Chondrocyte (in vitro differentiated cells): ENCODE data around the gene ZDHHC5. TPM values are rescaled to one million over a fixed set of nuclear protein-coding genes. Genes with fewer than 3 reads are reported as not detected.
A peak's percentile ranks its signal among the peaks of the same experiment; 100 is the strongest.

Source experiments
- DNase-seq: peaks from one replicate; pipeline ENCODE4 v3.0.0; 2021; ENCODE audit warnings: mixed read lengths, low spot score
- H3K27ac Mint-ChIP-seq: one replicate; pipeline ENCODE4 v1.8.0; 2021; ENCODE audit warnings: mild to moderate bottlenecking, moderate library complexity, mixed read lengths; ENCODE audit not compliant: unreplicated experiment
- H3K27me3 Mint-ChIP-seq: 2 replicates; pipeline ENCODE4 v1.8.0; 2021; ENCODE audit warnings: low read depth, mixed read lengths
- H3K36me3 Mint-ChIP-seq: 2 replicates; pipeline ENCODE4 v1.8.0; 2021; ENCODE audit warnings: low read depth, mixed read lengths
- H3K4me1 Mint-ChIP-seq: 2 replicates; pipeline ENCODE4 v1.8.0; 2021; ENCODE audit warnings: low read depth, mild to moderate bottlenecking, mixed read lengths
- H3K4me3 Mint-ChIP-seq: one replicate; pipeline ENCODE4 v1.8.0; 2021; ENCODE audit warnings: mild to moderate bottlenecking, moderate library complexity, mixed read lengths; ENCODE audit not compliant: unreplicated experiment
- H3K9me3 Mint-ChIP-seq: 2 replicates; pipeline ENCODE4 v1.8.0; 2021; ENCODE audit warnings: low read depth, mixed read lengths
- total RNA-seq: library from RNA; stranded (reverse); gene quantifications from 3 replicates; pipeline ENCODE4 v1.2.1, GENCODE V29; 2021
- TF ChIP-seq, protein P1 (sequence below): fragments of 200-600 bp; sonication (generic); IDR thresholded peaks from 2 replicates; pipeline ENCODE4 v1.5.0; 2021; ENCODE audit warnings: antibody characterized with exemption, mild to moderate bottlenecking, moderate library complexity

ZDHHC5 gene
- total RNA-seq, 1 donor from 2014 or later = 57.4 TPM

DNA sequence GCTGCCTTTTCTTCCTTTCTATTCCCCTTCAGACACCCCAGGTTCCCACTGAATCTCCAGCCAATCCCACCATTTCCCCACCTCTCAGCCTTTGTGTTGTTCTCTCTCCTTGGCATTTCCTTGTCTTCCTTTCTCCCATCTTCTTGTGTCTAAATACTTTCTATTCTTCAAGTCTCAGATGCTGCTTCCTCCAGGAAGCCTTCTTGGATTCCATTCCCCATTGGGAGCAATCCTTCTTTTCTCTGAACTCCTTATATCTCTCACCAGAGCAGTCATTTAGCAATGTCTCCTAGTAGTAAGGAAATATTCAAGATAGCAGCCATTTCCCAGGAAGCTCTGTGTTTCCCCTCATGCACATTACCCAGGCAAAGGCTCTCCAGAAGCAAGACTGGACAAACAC is 33.6 kb upstream of the ZDHHC5 start:
- H3K4me1 Mint-ChIP-seq = peaks cover 8% of the 10 kb centered on the region
- peaks cover 11% of the 10 kb centered on the region for H3K27me3 Mint-ChIP-seq
- no peaks in the 10 kb centered on the region for H3K9me3 Mint-ChIP-seq
- no peak overlapping the region for H3K4me3 Mint-ChIP-seq
- no peak for DNase-seq
- no peaks in the 10 kb centered on the region for H3K36me3 Mint-ChIP-seq
- TF ChIP-seq, protein P1, sequence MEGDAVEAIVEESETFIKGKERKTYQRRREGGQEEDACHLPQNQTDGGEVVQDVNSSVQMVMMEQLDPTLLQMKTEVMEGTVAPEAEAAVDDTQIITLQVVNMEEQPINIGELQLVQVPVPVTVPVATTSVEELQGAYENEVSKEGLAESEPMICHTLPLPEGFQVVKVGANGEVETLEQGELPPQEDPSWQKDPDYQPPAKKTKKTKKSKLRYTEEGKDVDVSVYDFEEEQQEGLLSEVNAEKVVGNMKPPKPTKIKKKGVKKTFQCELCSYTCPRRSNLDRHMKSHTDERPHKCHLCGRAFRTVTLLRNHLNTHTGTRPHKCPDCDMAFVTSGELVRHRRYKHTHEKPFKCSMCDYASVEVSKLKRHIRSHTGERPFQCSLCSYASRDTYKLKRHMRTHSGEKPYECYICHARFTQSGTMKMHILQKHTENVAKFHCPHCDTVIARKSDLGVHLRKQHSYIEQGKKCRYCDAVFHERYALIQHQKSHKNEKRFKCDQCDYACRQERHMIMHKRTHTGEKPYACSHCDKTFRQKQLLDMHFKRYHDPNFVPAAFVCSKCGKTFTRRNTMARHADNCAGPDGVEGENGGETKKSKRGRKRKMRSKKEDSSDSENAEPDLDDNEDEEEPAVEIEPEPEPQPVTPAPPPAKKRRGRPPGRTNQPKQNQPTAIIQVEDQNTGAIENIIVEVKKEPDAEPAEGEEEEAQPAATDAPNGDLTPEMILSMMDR = no peak
- H3K27ac Mint-ChIP-seq = no peak overlapping the region

DNA sequence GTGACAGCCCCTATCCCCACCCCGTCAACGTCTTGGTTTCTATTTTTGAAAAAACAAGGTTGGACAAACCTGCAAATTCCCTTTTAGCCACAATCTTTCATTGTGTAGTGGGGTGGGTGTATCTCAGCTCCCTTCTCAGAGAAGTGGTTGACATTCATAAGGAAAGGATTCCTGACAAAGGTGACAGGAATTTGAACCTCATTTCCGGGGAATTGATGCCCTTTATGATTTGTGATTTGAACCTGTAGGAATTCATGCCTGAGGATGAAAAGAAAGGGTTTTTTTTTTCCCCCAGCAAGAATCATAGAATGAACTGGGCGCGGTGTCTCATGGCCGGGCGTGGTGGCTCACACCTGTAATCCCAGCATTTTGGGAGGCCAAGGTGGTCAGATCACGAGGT is 32.7 kb upstream of the ZDHHC5 start:
- Mint-ChIP-seq H3K4me1 (peaks cover 16% of the 10 kb centered on the region), H3K36me3 (no peaks in the 10 kb centered on the region), H3K4me3 (no peak overlapping the region), H3K27me3 (peaks cover 10% of the 10 kb centered on the region), H3K27ac (no peak overlapping the region), H3K9me3 (no peaks in the 10 kb centered on the region)
- no peak for DNase-seq
- TF ChIP-seq, protein P1 = no peak

DNA sequence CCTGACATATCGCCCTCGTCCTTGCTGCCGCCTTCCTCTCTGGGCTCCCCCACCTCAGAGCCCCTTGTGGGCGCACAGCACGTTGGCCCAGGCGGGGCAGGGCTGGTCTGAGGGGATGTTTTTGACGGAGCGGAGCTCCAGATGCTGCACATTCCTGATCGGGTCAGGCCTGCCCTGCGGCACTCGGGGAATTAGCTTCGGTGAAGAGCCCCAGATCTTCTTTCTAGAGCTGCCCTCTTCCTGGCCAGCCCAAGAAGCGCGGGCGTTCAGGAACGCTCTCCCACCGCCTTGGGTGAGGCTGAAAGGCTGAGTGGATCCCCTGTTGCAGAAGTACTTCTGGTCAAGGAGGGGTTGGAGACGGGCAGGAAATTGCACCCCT is 30.3 kb upstream of the ZDHHC5 start:
- H3K27ac Mint-ChIP-seq = peak overlapping the region; percentile 74
- no peaks in the 10 kb centered on the region for H3K9me3 Mint-ChIP-seq
- H3K4me3 Mint-ChIP-seq = peak overlapping the region; percentile 96
- TF ChIP-seq, protein P1 = no peak
- H3K27me3 Mint-ChIP-seq = peaks cover 6% of the 10 kb centered on the region
- peaks cover 32% of the 10 kb centered on the region for H3K4me1 Mint-ChIP-seq
- no peaks in the 10 kb centered on the region for H3K36me3 Mint-ChIP-seq
- no peak for DNase-seq

DNA sequence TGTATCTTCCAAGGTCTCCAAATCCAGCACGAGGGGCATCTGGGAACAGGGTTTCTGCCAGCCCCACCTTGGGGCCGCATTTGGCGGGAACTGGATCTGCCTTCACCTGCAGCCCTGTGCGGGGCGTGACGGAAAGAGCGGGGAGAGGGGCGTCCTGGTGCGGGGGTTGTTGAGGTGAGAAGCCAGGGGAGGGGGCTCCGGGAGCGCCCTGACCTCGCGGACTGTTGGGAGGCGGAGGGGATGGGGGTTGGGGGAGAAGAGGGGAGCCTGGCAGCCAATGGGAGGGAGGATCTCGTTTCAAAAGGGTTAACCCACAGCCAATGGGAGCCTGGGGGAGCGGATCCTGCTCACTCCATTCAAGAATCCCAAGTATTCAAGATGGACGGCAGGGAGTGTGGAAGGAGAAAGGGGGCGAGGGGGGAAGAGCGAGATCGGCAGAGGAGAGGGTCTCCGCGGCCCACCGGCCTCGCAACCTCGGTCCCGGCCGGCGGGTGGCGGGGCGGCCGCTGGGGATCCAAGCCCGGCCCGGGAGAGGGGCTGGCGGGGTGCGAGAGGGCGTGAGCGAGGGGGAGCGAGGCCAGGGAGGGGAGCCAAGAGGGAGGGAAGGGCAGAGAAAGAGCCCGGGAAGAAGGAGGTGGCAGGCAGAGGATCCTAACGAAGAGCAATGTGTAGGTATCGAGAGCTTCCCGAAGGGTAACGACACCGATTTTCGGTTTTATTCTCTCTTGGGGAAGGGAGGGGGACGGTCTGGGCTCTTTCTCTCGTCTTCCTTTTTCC is 29.7 kb upstream of the ZDHHC5 start:
- DNase-seq = no peak
- TF ChIP-seq, protein P1 = no peak
- H3K4me1 Mint-ChIP-seq = peaks cover 34% of the 10 kb centered on the region

DNA sequence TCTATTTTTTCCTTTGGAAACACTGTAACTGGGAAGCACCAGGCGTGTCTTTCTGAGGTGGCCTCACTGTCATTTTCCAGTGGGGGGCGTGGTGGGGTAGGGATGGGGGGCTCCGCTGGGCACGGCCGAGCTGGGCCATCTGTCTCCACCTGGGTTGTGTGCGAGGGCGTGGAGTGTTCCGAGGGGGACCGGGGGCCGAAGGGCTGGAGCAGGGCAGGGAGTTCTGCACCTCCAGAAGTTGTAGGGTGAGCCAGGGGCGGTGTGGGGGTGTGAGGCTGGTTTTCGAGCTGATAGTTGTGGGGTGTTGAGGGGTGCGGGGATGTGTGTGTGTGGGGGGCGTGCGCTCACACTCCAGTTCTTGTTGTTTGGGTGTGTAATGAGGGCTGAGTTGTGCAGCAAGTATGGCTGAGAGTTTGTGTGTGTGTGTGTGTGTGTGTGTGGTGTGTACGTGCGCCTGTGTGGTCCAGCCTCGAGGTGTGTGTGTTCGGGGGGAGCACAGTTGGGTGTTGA is 29.0 kb upstream of the ZDHHC5 start:
- H3K4me3 Mint-ChIP-seq = peak overlapping the region; percentile 96
- H3K27me3 Mint-ChIP-seq = peaks cover 7% of the 10 kb centered on the region
- TF ChIP-seq, protein P1 = peak; percentile 23
- DNase-seq = no peak
- no peaks in the 10 kb centered on the region for H3K9me3 Mint-ChIP-seq
- H3K36me3 Mint-ChIP-seq = peaks cover 4% of the 10 kb centered on the region
- peak overlapping the region; percentile 81 for H3K27ac Mint-ChIP-seq
- peaks cover 39% of the 10 kb centered on the region for H3K4me1 Mint-ChIP-seq

More for the DNA sequence above, 29.7 kb upstream of the ZDHHC5 start:
- H3K9me3 Mint-ChIP-seq = no peaks in the 10 kb centered on the region
- H3K27ac Mint-ChIP-seq = peak overlapping the region; percentile 81
- H3K36me3 Mint-ChIP-seq = peaks cover under 1% of the 10 kb centered on the region
- peak overlapping the region; percentile 96 for H3K4me3 Mint-ChIP-seq
- H3K27me3 Mint-ChIP-seq = peaks cover 6% of the 10 kb centered on the region
